Left hindlimb (tissue), 1 donor: ENCODE results near the gene CERT1.

Experiments
- DNase-seq: peaks from one replicate; pipeline ENCODE4 v3.0.0-alpha.2; 2018

The CERT1 gene

DNA sequence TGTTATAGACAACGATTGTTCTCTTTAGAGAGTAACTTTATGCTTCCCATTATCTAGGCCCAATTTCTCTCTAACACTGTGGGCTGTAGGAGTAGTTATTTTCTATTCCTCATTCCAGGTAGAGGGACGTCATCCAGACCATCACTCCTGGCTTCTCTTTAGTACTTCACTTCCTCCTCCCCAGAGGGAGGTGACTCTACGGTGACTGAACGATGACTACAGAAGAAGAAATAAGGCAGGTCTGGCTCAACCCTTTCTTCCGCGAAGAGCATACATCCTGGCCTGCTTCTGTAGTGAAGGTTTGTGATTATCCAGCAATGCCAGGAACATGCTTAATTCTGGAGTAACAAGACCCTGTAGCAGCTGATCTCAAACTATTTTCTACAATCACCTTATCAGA lies 123.6 kb downstream of the CERT1 start:
- no peak for DNase-seq

DNA sequence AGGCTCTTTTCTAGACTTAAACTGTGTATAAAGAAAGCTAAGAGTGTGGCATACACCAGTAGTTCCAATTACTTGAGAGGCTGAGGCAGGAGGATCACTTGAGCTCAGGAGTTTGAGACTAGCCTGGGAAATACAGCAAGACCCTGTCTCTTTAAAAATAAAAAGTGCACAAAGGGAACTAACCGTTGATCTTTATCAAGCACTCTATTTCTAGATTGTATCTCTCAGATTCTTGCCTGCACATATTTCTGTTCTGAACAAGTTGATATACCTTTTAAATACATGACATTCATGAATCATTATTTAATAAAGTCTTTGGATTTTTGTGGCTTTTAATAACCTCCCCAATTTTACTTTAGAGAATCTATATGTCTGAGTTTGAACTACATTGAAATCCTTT lies 127.2 kb downstream of the CERT1 start:
- no peak for DNase-seq

DNA sequence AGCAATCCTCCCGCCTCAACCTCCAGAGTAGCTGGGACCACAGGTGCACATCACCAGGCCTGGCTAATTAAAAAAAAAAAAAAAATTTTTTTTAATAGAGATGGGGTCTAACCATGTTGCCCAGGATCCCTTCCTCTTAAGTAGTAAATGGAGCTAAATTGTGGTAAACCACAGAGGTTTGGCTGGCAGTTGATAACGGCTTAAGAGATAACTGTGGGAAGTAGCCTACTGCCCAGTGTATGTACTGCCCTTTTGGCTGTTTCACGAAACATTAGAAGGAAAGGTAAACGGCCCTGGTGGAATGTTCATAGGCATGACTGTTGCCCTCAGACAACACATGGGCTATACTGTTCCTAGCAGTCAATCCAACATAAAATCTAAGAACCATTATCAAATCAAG lies 130.0 kb downstream of the CERT1 start:
- no peak for DNase-seq

DNA sequence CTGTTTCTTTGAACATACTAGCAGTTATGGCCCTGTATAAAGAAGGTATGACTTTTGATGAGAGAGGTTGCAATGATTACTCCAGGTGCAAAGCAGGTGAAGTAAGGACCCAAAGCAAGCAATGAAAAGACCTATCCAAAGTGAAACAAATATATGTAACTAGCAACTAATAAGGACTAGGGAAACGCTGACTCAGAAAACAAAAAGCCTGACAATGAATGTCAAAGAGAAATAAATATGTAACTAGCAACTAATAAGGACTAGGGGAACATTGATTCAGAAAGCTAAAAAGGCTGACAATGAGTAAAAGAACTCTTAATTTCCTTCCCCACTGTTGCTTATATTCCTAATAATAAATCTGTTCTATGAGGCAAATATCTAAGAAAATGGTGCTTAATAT lies 131.3 kb downstream of the CERT1 start:
- DNase-seq = no peak

DNA sequence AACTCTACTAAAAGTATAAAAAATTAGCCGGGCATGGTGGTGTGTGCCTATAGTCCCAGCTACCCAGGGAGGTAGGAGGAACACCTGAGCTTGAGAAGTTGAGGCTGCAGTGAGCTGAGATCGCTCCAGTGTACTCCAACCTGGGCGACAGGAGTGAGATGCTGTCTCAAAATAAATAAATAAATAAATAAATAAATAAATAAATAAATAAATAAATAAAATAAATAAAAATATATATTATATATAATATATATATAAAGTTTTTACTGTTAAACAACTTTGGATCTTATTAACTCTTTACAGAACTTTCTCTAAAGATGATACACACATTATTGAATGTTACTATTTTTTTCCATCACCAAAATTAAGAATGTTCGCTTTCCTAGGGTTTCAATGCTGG lies 136.0 kb downstream of the CERT1 start:
- no peak for DNase-seq

DNA sequence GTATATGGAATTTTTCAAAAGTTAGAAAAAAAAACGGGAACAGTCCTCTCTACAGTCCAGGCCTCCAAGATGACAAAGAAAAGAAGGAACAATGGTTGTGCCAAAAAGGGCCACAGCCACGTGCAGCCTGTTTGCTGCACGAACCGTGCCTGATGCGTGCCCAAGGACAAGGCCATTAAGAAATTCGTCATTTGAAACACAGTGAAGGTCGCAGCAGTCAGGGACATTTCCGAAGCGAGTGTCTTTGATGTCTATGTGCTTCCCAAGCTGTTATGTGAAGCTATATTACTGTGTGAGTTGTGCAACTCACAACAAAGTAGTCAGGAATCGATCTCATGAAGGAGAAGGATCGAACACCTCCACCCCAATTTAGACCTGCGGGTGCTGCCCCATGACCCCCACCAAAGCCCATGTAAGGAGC lies 137.0 kb downstream of the CERT1 start:
- DNase-seq = no peak

DNA sequence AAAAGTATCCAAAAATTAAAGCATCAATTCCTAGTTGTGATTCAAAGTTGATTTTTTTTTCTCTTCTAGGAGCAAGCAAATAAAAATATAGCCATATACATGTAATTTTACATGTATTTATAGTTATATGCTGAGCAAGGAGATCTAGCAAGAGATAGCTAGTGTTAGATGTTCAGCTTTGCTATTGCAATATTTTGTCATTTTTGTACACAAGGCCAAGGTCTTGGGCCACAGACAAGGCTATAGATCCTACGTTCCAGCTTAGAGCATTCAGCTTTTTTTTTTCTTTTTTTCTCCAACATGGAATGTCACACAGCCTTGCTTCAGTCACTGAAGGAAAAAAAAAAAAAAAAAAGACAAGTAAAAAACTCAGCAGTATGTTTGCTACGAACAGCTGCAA lies 137.6 kb downstream of the CERT1 start:
- no peak for DNase-seq

DNA sequence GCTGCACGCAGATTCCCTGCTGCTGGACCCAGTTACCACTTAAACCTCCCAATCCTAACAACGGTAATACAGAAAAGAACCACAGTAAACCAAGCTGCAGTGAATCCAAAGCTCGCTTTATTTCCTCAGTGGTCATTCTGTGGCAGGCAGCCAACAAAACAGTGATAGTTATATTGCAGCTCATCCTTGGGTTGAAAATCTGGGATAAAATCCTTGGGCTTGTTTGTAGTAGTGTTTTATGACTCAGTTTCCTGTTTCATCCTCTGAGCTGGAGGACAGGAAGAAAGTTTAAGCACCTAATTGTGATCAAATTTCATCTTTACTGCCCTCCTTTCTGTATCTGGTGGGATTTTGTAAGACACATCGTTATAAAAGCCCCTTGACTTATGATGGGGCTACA lies 143.0 kb downstream of the CERT1 start:
- no peak for DNase-seq

DNA sequence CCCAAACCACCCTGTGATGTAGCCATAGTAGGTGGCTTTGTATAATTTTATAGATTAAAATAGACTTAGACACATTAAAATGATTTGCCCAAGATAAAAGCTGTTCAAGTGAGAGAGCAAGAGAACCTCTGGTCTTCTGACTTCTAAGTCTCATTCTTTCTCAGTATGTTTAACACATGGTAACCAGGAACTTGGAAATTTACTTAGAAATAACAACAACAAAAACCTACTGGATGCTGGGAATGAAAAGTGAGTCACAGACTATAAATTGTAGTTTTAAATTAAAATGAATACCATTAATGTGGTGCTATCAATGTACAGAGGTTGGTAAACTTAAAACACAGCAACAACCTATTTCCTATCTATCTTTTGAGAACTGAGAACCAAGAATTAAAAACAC lies 144.0 kb downstream of the CERT1 start:
- no peak for DNase-seq

DNA sequence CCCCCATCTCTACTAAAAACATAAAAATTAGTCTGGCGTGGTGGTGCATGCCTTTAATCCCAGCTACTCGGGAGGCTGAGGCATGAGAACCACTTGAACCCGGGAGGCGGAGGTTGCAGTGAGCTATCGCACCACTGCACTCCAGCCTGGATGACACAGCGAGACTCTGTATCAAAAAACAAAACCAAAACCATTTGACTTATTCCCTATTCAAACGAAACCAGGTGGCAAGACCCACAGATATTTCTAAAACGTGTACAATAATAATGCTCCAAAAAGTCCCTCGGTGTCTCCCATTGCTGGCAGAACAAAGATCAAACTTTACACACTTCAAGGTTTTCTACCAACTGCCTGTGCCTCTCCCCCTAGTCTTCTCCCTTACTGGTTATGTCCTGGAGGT lies 144.6 kb downstream of the CERT1 start:
- no peak for DNase-seq

DNA sequence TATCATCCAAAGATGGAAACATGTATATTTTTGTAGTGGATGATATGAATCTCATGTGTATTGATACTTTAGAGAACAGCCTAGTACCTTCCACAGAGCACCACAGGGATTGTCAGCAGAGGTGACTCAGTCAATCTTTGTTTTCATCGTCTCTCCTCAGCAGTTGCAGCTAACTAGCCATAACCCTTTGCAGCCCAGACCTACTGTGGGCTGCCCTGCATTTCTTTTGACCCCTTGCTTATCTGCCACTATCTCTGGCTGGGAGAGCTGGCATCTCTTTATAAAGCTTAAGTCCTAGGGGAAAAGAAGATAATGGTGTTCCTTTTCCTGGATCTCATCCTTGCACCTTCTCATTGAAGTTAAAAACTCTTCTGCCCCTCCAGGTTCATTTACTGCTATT lies 145.7 kb downstream of the CERT1 start:
- no peak for DNase-seq

DNA sequence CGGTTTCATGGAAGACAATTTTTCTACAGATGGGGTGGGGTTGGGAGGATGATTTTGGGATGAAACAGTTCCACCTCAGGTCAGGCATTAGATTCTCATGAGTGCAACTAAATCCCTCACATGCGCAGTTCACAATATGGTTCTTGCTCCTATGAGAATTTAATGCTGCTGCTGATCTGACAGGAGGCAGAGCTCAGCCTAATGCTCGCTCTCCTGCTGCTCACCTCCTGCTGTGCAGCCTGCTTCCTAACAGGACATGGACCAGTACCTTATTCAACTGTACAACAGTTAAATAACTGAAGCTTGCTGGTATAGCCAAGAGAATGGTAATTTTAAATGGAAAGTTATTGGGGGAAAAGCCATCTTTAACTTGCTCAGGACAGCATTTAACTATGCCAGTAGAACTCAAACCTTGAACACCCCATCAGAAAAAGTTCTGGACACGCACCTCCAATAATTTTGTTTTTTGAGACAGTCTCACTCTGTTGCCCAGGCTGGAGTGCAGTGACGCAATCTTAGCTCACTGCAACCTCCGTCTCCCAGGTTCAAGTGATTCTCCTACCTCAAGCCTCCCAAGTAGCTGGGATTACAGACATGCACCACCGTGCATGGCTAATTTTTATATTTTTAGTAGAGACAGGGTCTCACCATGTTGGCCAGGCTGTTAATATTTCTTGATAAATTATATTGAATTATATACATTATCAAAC lies 146.7 kb downstream of the CERT1 start:
- no peak for DNase-seq

DNA sequence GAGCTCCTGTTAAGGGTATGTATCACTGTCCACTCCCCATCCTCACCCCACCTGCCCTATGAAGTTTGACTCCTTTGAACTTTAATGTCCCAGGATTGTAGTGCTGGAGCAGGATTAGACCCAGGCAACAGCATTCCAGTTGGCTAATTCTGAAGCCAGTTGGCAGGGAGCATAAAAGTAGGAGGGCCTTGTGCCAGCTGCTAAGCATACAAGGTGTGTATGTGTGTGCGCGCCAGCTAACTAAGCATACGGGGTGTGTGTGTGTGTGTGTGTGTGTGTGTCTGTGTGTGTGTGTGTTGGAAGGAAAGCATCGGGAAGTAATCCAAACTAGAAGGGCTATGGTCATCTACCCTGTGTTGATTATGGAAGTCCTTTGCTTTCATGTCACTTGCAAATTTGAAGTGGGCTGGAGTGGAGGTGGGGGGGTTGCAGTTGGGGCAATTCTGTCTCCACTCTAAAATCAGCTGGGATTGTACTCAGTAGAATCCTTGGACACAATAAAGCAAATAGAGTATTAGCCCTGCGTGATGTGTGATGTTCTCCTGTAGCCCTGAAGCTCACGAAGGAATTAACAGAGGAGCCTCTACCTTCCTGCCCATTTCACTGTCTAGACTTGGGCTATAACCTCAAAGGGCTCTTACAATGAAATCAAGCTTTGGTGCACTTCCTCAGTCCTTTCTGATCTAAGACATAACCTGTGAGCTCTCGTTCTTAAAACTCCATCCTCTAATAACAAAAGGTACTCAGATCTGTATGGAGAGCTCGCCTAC lies 147.5 kb downstream of the CERT1 start:
- DNase-seq = no peak

DNA sequence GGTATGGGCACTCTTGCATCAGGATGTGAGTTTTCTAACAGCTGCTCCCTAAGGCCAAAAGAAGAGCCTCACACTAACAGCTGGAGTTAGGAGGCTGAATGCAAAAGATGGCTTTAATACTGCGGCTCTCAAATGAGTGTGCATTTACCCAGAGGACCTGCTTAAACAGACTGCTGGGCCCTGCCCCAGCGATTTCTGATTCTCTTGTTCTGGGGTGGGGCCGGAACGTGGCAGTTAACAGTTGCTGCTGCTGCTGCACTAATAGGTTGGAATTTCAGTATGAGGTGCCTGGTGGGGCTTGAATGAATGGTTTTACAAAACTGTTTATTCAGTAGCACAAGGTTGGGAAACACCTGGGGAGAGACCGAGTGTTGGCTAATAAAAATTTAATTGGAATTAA lies 148.3 kb downstream of the CERT1 start:
- no peak for DNase-seq

DNA sequence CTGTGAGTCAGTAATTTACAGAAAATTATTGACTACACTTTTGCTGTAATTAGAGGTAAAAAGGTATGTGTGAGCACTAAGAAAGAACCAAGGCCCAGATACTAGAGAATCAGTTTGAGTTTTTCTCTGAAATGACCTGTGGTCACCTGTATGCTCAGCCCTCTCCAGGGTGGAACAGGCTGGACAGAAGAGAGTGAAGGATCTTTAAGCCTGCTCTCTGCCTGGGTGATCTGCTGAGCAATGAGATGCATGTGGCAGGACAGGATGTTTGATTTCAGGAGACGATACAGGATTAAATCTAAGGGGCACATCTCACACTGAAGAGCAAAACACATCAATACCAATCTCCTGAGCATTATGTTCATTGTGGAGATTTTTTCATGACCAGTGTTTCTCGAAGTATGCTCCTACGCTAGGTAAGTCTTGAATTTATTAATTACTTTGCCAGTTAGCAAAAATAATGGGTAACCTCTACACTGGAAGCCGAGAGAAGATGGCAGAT lies 148.9 kb downstream of the CERT1 start:
- no peak for DNase-seq

DNA sequence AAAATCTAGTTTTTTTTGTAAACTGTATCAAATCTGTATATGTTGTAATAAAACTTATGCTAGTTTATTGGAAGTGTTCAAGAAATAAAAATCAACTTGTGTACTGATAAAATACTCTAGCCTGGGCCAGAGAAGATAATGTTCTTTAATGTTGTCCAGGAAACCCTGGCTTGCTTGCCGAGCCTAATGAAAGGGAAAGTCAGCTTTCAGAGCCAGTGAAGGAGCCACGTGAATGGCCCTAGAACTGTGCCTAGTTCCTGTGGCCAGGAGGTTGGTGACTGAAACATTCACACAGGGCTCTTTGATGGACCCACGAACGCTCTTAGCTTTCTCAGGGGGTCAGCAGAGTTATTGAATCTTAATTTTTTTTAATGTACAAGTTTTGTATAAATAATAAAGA lies 150.1 kb downstream of the CERT1 start:
- no peak for DNase-seq

DNA sequence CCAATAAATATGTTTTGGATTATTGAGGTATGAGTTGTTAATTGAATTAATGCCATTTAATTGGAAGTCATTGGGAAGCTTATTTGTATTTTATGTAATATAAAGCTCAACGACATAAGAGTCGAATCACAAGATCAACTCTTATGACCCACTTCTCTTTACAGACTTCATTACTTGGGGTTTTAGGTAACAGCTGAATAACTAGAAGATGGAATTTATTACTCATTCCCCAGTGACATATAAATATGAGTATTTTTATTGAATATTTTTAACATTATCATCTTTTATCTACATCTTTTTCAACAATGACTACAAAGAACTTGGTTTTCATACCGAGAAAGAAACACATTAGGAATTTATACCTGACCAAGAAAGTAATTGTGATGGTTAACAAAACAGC lies 153.3 kb downstream of the CERT1 start:
- no peak for DNase-seq

DNA sequence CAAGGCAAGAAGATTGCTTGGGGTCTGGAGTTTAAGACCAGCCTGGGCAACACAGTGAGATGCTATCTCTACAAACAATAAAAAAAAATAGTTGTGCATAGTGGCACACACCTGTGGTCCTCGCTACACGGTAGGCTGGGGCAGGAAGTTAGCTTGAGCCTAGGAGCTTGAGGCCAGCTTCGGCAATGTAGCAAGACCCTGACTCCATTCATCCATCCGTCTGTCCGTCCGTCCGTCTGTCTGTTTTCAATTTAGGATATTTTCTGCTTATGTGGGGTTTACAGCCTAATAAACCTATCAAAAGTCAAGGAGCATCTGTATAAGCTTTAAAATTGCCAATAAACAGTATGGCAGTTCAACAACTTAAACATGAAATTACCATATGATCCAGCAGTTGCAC lies 154.7 kb downstream of the CERT1 start:
- no peak for DNase-seq

DNA sequence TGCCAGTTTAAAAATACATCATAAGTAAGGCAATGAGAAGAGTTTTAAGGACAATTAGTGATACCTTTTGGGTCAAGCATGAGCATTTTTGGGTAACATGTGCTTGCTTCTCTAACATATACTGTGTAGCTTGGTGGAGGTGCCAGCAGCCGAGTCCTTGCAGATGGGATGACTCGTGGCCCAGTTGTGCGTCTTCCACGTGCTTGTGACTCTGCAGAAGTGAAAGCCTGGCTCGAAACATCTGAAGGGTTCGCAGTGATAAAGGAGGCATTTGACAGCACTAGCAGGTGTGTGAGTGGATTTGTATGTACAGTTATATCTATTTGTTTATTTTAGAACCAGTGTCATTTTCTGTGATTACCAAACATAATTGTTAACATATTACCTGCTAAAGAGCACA lies 156.2 kb downstream of the CERT1 start:
- DNase-seq = no peak

DNA sequence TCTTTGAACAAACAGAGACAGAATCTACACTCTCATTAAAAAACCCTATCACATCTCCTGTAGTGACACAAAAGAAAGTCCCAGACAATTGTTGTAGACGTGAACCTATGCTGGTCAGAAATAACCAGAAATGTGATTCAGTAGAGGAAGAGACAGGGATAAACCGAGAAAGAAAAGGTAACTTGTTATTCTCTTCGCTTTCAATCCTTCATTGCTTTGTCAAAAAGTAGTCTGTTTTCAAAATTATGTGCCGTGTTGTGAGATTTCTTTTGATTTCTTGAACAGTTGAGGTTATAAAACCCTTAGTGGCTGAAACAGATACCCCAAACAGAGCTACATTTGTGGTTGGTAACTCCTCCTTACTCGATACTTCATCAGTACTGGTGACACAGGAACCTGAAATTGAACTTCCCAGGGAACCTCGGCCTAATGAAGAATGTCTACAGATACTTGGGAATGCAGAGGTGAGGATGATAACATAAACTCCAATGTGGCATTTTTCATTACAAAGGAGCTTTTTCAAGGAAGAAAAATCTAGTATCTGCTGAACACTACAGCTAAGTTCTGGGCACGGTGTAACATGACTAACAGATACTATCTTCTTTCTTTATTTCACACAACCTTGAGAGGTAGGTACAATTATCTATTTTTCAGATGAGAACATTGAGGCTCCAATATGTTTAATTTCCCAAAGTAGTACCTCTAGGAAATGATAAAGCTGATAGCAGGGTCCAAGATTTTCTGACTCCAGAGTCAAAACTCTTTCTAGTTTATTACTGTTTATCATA lies 160.1 kb downstream of the CERT1 start:
- no peak for DNase-seq

DNA sequence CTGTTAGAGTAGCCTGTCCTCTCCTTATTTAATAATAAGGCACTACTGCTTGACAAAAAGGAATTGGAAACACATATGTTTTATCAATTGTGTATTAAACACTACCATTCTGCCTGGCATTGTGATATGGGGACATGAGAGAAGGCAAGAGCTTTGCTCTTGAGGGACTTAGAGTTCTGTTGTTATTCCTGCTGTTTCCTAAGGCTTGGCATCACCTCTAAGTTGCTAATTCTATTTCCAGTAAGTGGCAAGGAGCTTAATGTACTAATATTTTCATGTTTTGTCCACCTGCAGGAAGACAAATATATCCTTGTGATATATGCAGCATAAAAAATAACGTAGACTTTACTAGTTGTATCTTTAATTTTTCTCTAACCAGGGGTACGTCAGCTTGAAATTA lies 161.8 kb downstream of the CERT1 start:
- no peak for DNase-seq

DNA sequence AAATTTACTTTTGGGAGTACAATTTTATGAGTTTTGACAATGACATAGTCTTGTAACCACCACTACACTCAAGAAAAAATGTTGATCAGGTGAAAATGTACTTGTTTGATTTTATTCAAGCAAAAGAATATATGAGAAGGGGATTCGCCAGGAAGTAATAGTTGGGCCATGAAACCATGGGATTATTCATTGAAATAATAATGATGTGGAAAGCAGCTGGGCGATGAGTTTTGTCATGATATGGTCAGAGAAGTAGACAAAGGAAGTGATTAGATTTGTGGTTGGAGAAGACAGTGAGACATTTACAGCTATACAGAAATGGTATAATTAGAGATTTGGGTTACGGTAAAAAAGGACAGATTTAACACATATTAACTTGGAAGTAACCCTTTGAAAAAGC lies 163.2 kb downstream of the CERT1 start:
- DNase-seq = no peak

DNA sequence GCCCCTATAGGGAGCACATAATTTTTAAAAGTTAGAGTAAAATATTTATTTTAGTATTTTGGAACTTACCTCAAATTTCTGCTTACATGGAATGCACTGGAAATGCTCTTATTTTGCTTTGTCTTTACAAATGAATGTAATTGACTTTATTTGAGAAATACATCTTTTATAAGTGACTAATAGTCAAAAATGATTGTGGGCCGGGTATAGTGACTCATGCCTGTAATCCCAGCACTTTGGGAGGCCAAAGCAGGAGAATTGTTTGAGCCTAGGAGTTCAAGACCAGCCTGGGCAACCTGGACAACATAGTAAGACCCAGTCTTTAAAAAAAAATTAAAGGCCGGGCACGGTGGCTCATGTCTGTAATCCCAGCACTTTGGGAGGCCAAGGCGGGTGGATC lies 168.6 kb downstream of the CERT1 start:
- no peak for DNase-seq

DNA sequence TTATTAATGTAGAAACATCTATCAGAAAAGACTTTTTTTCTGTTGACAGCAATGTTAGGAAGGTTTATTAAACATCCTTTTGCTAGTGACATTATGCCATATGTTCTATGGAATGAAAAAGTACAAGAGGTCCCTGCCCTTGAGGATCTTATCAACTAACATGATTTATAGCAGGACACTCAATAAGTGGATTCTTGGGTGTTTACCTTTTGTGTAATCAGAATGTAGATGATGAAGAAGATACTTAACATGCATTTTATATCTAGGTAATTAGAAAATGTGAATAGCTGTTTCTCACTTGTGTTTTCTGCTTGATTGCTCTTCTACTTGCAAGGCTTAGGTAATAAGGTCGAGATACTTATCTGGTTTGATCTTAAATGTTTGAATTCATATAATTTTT lies 169.5 kb downstream of the CERT1 start:
- no peak for DNase-seq
